Epithelial cell of umbilical artery (primary cell): ENCODE results near the gene UTS2R. TPM values are rescaled to one million over a fixed set of nuclear protein-coding genes. Genes with fewer than 3 reads are reported as not detected.

Experiments used
- total RNA-seq: library from RNA; depleted of rRNA; stranded (reverse); fragments of >200 nt; gene quantifications from 2 replicates; pipeline ENCODE4 v1.2.3, GENCODE V29; 2014

Gene UTS2R
- not detected in 2 replicates for total RNA-seq

DNA sequence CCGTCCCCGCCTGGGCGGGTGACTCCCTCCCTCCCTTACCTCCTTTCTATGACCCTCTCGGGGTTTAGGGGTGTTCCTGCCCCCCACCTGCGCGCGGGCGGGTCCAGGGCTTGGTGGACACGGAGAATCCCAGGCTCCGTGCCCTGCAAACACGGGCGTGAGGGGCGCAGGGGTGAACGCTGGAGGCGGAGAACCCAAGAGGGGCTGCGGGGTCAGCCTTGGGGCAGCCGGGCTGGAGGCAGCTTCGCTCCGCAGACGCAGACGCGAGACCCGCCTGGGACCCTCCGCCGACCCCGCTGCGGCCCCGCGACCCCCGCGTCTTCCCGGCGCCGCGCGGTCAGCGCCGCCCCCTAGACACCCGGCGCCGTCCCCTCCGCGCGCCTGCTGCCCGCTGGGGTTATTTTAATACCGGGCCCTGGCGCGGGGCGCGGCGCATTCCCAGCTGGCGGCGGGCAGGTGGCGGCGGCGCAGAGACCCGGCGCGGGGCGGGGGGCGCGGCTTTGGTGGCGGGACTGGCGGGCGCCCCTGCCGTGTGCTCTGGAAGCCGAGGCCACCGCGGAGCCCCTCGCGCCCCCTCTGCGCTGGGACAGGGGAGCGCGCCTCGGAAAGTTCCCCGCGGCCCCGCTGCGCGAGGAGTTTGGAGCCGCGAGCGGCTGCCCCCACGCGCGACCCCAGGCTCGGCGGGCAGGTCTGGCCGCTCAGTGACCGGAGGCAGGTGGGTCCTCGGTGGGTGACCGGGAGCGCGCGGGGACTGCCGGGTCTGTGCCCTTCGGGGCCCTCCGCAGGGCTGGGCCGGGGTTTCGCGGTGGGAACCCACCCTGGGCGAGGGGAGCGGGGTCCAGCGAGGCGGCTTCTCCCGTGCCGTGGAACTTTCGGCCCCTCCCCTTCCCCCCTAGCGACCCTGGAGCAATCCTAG lies at the start of gene UTS2R:
Gene UTS2R, plus strand, starts transcription at position 433 of the 916 bp plus-strand sequence. CDS start 2,560 bp downstream, outside the sequence.

DNA sequence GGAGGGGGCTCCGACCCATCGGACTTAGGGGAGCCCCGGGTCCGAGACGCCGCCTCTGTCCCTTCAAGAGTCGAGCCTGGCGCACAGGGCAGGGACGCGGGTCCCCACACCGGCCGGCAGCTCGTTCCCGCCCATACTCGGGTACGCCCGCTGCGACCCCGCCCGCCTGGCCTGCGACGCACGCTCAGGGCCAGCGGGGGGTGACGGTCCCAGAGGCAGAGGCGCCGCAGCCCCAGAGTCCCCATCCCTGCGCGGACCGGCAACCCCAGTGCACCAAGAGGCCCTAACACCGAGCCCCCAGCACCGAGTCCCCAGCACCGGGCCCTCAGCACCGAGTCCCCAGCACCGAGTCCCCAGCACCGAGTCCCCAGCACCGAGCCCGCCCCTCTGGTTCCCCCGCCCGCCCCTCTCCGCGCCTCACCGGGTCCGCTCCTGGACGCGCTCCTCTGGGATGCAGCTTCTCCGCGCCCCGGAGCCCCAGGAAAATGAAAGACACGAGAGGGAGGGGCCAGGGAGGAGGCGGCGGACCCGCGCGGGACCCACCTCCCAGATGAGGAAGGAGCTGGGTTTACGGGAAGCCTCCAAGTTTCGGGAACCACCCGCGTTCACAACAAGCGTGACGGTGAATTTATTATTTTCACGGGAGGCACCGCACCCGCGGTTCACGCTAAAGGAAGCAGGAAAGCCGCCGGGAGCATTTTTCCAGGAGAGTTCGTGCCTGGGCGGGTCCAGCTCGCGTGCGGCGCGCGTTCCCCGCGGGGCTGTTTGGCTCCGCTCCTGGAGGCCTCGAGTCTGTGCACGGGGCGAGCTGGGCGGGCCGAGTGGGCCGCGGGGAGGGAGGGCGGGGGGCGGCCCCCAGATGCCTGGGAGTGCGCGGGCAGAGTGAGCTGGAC lies 38.0 kb upstream of the UTS2R start, which contains the start of gene SECTM1:
Gene SECTM1, minus strand, starts transcription at position 488 of the 893 bp plus-strand sequence. CDS start 6,526 bp downstream, outside the sequence.

DNA sequence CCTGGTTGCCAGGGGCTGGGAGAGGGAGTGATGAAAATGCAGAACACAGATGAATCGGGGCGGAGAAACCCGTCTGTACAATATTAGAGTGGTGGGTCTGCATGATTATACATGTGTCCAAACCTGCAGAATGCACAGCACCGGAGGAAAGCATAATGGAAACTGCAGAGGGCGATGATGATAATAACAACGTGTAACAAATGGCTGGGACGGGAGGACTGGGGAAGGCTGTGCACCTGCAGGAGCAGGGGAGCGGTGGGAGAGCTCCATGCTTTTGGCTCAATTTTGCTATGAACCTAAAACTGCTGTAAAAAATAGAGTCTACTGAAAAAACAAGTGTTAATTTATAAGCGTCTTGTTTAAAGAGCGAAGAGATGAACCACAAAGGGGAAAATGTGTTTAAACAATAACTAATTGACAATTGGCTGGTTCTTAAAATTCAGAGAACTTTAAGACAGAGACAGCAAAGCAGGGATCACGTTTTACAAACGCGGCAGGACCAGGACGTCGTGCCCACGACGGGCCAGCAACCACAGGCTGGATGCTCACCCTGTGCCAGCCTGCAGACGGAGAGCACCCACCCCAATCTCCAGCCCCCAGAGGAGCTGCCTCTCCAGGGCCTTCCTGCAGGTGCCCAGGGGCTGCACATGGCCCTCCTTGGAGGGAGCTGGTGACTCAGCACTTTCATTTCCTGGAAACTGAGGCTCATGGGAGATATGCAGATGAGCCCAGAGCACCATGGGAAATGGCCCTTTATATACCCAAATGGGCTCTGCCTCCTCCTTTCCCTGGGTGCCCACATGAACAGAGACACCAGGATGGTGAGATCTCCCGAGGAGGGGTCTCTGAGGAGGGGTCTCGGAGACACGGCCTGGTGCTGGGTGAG lies 12.9 kb upstream of the UTS2R start, which contains the start of gene TEX19:
Gene TEX19, plus strand, starts transcription at position 783 of the 886 bp plus-strand sequence. CDS start 2,904 bp downstream, outside the sequence.

DNA sequence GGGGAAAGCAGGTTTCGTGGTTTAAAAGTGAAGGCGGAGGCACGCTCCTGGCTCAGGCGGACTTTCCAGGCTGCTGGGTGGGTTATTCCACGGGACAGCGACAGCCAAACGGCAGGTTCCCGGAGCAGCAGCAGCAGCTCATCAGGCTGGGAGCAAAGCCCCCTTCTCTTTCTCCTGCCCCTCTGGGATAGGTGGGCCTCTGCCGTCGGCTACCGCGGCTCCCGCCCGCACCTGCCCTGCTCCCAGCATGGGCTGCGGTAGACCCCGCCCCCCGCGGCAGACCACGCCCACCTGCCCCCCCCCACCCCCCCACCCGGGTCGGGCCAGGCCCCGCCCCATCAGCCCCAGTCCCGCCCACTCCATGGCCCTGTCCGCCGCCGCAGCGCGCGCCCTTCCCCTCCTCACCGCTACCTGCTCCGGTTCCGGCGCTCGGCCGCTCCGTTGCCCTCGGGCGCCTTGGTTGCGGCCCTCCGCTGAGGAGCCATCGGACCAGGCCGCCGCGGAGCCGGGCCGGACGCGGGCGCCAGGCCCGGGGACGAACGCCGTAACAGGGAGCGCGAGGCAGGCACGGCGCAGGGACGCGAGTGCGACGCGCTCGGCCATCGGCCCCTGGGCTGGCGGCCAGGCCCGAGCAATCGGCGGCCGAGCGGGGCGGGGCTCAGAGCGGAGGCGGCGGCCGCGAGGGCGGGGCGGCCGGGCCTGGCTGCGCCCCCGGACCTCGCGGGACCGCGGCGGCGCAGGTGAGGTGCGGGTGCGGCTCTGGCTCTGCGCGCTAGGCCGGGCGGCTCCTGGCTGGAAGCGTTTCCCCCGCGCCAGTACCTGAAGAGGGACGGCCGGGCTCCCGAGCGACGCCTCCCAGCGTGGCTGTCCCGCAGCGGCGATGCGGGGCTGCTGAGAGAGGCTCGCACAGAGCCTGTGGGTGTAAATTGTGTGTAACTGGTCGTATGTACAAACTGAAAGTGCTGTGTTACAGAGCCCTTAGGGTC lies 46.7 kb downstream of the UTS2R start, which contains the start of the genes HEXD and OGFOD3:
Gene HEXD, plus strand, starts transcription at position 347 of the 986 bp plus-strand sequence. CDS start 1,453 bp downstream, outside the sequence.
Gene OGFOD3, minus strand, starts transcription at position 586 of the 986 bp plus-strand sequence. Its CDS starts 101 bp downstream, at position 485.

Other genes starting within 250 kb of the UTS2R start
- 7.1 and 8.1 TPM in 2 replicates for gene CCDC57, start 158.9 kb upstream of the UTS2R start, total RNA-seq
- gene SLC16A3, start 142.7 kb upstream of the UTS2R start, total RNA-seq = 120 and 156 TPM in 2 replicates
- gene CSNK1D, start 98.1 kb upstream of the UTS2R start, total RNA-seq = 45.7 and 54.6 TPM in 2 replicates
- not detected in 2 replicates for gene CD7, start 54.2 kb upstream of the UTS2R start, total RNA-seq
- gene SECTM1, start 38.0 kb upstream of the UTS2R start, total RNA-seq = 0.65 and 8.8 TPM in 2 replicates
- not detected in 2 replicates for gene TEX19, start 12.5 kb upstream of the UTS2R start, total RNA-seq
- 10.7 and 18.2 TPM in 2 replicates for gene HEXD, start 46.6 kb downstream of the UTS2R start, total RNA-seq
- 29.2 and 30.5 TPM in 2 replicates for gene OGFOD3, start 46.8 kb downstream of the UTS2R start, total RNA-seq
- gene CYBC1, start 79.0 kb downstream of the UTS2R start, total RNA-seq = 44.1 and 57.2 TPM in 2 replicates
- gene NARF, start 87.0 kb downstream of the UTS2R start, total RNA-seq = 36.9 and 78.6 TPM in 2 replicates
- gene FOXK2, start 148.0 kb downstream of the UTS2R start, total RNA-seq = 21.7 and 22.1 TPM in 2 replicates